DOHH2 (cell line): ENCODE results near the gene MYO9A.

Source experiments
- H3F3A ChIP-seq: fragments of 200-600 bp; sonication (generic), shearing (Covaris generic); 2 replicates; pipeline ENCODE4 v1.6.0; 2016; ENCODE audit warnings: antibody characterized with exemption, mild to moderate bottlenecking; ENCODE audit not compliant: control insufficient read depth, insufficient read depth
- H3K27ac ChIP-seq: fragments of 200-600 bp; sonication (generic); 2 replicates; pipeline ENCODE4 v1.5.1; 2014; ENCODE audit warnings: low read depth, mild to moderate bottlenecking, low read length, moderate library complexity
- H3K27me3 ChIP-seq: fragments of 200-600 bp; sonication (generic); 2 replicates; pipeline ENCODE4 v1.6.1; 2014; ENCODE audit warnings: mild to moderate bottlenecking, low read length, mixed read lengths; ENCODE audit not compliant: control insufficient read depth
- H3K36me3 ChIP-seq: fragments of 200-600 bp; sonication (generic); 2 replicates; pipeline ENCODE4 v1.6.1; 2014; ENCODE audit warnings: mild to moderate bottlenecking, low read length, moderate library complexity, mixed read lengths; ENCODE audit not compliant: control insufficient read depth
- H3K4me1 ChIP-seq: fragments of 200-600 bp; sonication (generic); 2 replicates; pipeline ENCODE4 v1.6.1; 2014; ENCODE audit warnings: mild to moderate bottlenecking, low read length, mixed read lengths; ENCODE audit not compliant: control insufficient read depth
- H3K4me2 ChIP-seq: fragments of 200-600 bp; sonication (generic); 2 replicates; pipeline ENCODE4 v1.6.0; 2014; ENCODE audit warnings: mild to moderate bottlenecking, low read length, moderate library complexity
- H3K4me3 ChIP-seq: fragments of 200-600 bp; sonication (generic); 2 replicates; pipeline ENCODE4 v1.5.1; 2014; ENCODE audit warnings: mild to moderate bottlenecking, low read length, mixed read lengths
- H3K79me2 ChIP-seq: fragments of 200-600 bp; sonication (generic); 2 replicates; pipeline ENCODE4 v1.6.1; 2014; ENCODE audit warnings: mild to moderate bottlenecking, low read length, mixed read lengths; ENCODE audit not compliant: control insufficient read depth
- H3K9me2 ChIP-seq: fragments of 200-600 bp; sonication (generic); replicated peaks from 2 replicates; pipeline ENCODE4 v1.6.1; 2014; ENCODE audit warnings: mild to moderate bottlenecking, low read length, mixed read lengths; ENCODE audit not compliant: control insufficient read depth
- H3K9me3 ChIP-seq: fragments of 200-600 bp; sonication (generic); 2 replicates; pipeline ENCODE4 v1.6.1; 2014; ENCODE audit warnings: antibody characterized with exemption, low read length, mixed read lengths; ENCODE audit not compliant: control insufficient read depth, insufficient read depth
- H4K20me1 ChIP-seq: fragments of 200-600 bp; sonication (generic); 2 replicates; pipeline ENCODE4 v1.6.0; 2014; ENCODE audit warnings: low read depth, mild to moderate bottlenecking, antibody characterized with exemption, low read length, moderate library complexity; ENCODE audit not compliant: control insufficient read depth, insufficient read depth
- CTCF ChIP-seq: fragments of 200-600 bp; sonication (generic); IDR thresholded peaks from one replicate; pipeline ENCODE4 v1.5.1; 2014; ENCODE audit warnings: antibody characterized with exemption, mild to moderate bottlenecking, low read depth, low read length; ENCODE audit not compliant: poor library complexity, severe bottlenecking
- EZH2phosphoT487 ChIP-seq: fragments of 200-600 bp; sonication (generic); IDR thresholded peaks from 2 replicates; pipeline ENCODE4 v1.6.1; 2017; ENCODE audit warnings: borderline replicate concordance, mild to moderate bottlenecking, antibody characterized with exemption, low read length, moderate library complexity, mixed read lengths

Gene MYO9A

GRCh38 chr15:72131922-72132321 lies 14.0 kb upstream of the MYO9A start:
- Histone ChIP-seq H3K9me2 (no peaks in the 10 kb centered on the region), H3K27me3 (no peaks in the 10 kb centered on the region), H3K9me3 (no peaks in the 10 kb centered on the region), H3K79me2 (no peaks in the 10 kb centered on the region), H3K4me1 (peaks cover 34% of the 10 kb centered on the region), H3K27ac (peak overlapping the region; percentile 5; the same call in 1 of the 2 replicates), H3K4me2 (peak overlapping the region; percentile 43), H3K4me3 (peak overlapping the region; percentile 21), H4K20me1 (no peaks in the 10 kb centered on the region), H3K36me3 (no peaks in the 10 kb centered on the region), H3F3A (no peaks in the 10 kb centered on the region)
- TF ChIP-seq EZH2phosphoT487 (no peak), CTCF (no peak)

GRCh38 chr15:72130272-72130671 lies 12.3 kb upstream of the MYO9A start:
- peaks cover 28% of the 10 kb centered on the region for H3K4me1 ChIP-seq
- H3K4me3 ChIP-seq = no peak overlapping the region
- no peaks in the 10 kb centered on the region for H3K36me3 ChIP-seq
- no peaks in the 10 kb centered on the region for H3K9me3 ChIP-seq
- H4K20me1 ChIP-seq = no peaks in the 10 kb centered on the region
- no peaks in the 10 kb centered on the region for H3F3A ChIP-seq
- H3K4me2 ChIP-seq = no peak overlapping the region
- no peaks in the 10 kb centered on the region for H3K9me2 ChIP-seq
- no peaks in the 10 kb centered on the region for H3K27me3 ChIP-seq
- H3K79me2 ChIP-seq = no peaks in the 10 kb centered on the region
- H3K27ac ChIP-seq = no peak overlapping the region
- TF ChIP-seq EZH2phosphoT487 (no peak), CTCF (no peak)

- Histone ChIP-seq H3K27me3 (no peaks in the 10 kb centered on the region), H3K4me2 (no peak overlapping the region), H3K9me2 (no peaks in the 10 kb centered on the region), H3K27ac (no peak overlapping the region), H3K4me3 (no peak overlapping the region), H3K9me3 (no peaks in the 10 kb centered on the region), H3F3A (no peaks in the 10 kb centered on the region), H4K20me1 (no peaks in the 10 kb centered on the region), H3K36me3 (no peaks in the 10 kb centered on the region), H3K79me2 (no peaks in the 10 kb centered on the region), H3K4me1 (peaks cover 34% of the 10 kb centered on the region)
- TF ChIP-seq CTCF = no peak
- no peak for TF ChIP-seq EZH2phosphoT487
Measured at GRCh38 chr15:72128359-72128758, 10.4 kb upstream of the MYO9A start.
